Testis (tissue), 3 donors: ENCODE measurements around the gene FAM24A. TPM values are rescaled to one million over a fixed set of nuclear protein-coding genes. Genes with fewer than 3 reads are reported as not detected.

Experiments used
- DNase-seq: peaks from one replicate; pipeline ENCODE4 v3.0.0-alpha.2; 2019
- H3K27ac ChIP-seq, 2 donors: fragments of 200-600 bp; sonication (generic); one replicate each; pipeline ENCODE4 v1.5.1; 2019
- H3K27me3 ChIP-seq: fragments of 200-600 bp; sonication (generic); one replicate; pipeline ENCODE4 v1.5.1; 2019
- H3K36me3 ChIP-seq: fragments of 200-600 bp; sonication (generic); one replicate; pipeline ENCODE4 v1.5.1; 2017; ENCODE audit warnings: low read depth; ENCODE audit errors: missing control alignments
- H3K4me1 ChIP-seq: fragments of 200-600 bp; sonication (generic); one replicate; pipeline ENCODE4 v1.5.1; 2019
- H3K4me3 ChIP-seq, 2 donors: fragments of 200-600 bp; sonication (generic); one replicate each; pipeline ENCODE4 v1.5.1; 2017 to 2019
- H3K9me3 ChIP-seq: fragments of 200-600 bp; sonication (generic); one replicate; pipeline ENCODE4 v1.5.1; 2017
- CTCF ChIP-seq, 3 experiments: fragments of 450-650 bp in 2 of 3; fragments of 200-600 bp in 1 of 3; sonication (generic) in 1 of 3; IDR thresholded peaks; one replicate each; pipeline ENCODE4 v1.5.1; 2016 to 2019; ENCODE audit warnings: antibody characterized with exemption in 3 of 3, mild to moderate bottlenecking in 2 of 3, moderate library complexity in 1 of 3
- POLR2A ChIP-seq: fragments of 450-650 bp; IDR thresholded peaks from one replicate; pipeline ENCODE4 v1.6.1; 2017; ENCODE audit warnings: antibody characterized with exemption, mild to moderate bottlenecking, moderate library complexity
- WGBS, 2 donors: methylation state at CpG; one replicate each; pipeline ENCODE4 v1.1.5; 2018; 5-methylcytosine and 5-hydroxymethylcytosine counted together
- intact Hi-C: fragments of 100-400 bp; cut with DNase I; formaldehyde crosslinking; loops from one replicate; pipeline ENCODE4 v1.15.1; 2023; ENCODE audit warnings: low total_unique reads
- polyA plus RNA-seq: library from polyadenylated mRNA; stranded (reverse); fragments of 350-450 nt; fragmentation: Illumina TruSeq; extraction: RNeasy Lipid Tissue Mini Kit (QIAGEN cat#74804); gene quantifications from one replicate; pipeline ENCODE4 v1.2.3, GENCODE V29; 2014; ENCODE audit warnings: low read depth, low replicate concordance; ENCODE audit not compliant: insufficient read depth
- total RNA-seq, 2 donors: library from RNA; depleted of rRNA; stranded (reverse); fragments of >200 nt; gene quantifications; one replicate each; pipeline ENCODE4 v1.2.3, GENCODE V29; 2016

Gene FAM24A
- total and polyA plus RNA-seq, 3 donors from 2014 or later: 6.1 to 27.2 (median 7.6) TPM

DNA sequence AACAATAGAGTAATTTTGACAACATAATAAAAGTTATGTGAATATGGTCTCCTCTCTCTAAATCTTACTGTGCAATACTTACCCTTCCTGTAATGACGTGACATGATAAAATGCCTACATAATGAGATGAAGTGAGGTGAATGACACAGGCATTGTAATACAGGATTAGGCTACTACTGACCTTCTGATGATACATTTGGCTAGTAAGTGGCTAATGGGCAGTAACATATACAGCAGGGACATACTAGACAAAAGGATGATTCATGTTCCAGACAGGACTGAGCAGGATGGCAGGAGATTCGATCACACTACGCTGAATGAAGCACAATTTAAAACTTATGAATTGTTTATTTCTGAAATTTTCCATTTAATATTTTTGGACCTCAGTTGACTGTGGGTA, 38.9 kb downstream of the FAM24A start:
- WGBS, 2 donors: 96 to 97% methylated on average over 3 of the region's 3 CpGs
- intact Hi-C loops: no loop called here
- no peak overlapping the region for H3K27ac ChIP-seq
- TF ChIP-seq CTCF (IDR thresholded peaks at IDR 0.05) (no peak), POLR2A (no peak)
- no peaks in the 10 kb centered on the region for H3K36me3 ChIP-seq
- no peaks in the 10 kb centered on the region for H3K27me3 ChIP-seq
- H3K9me3 ChIP-seq: no peaks in the 10 kb centered on the region
- no peak overlapping the region for H3K4me3 ChIP-seq
- DNase-seq: no peak
- peaks cover 1% of the 10 kb centered on the region for H3K4me1 ChIP-seq

DNA sequence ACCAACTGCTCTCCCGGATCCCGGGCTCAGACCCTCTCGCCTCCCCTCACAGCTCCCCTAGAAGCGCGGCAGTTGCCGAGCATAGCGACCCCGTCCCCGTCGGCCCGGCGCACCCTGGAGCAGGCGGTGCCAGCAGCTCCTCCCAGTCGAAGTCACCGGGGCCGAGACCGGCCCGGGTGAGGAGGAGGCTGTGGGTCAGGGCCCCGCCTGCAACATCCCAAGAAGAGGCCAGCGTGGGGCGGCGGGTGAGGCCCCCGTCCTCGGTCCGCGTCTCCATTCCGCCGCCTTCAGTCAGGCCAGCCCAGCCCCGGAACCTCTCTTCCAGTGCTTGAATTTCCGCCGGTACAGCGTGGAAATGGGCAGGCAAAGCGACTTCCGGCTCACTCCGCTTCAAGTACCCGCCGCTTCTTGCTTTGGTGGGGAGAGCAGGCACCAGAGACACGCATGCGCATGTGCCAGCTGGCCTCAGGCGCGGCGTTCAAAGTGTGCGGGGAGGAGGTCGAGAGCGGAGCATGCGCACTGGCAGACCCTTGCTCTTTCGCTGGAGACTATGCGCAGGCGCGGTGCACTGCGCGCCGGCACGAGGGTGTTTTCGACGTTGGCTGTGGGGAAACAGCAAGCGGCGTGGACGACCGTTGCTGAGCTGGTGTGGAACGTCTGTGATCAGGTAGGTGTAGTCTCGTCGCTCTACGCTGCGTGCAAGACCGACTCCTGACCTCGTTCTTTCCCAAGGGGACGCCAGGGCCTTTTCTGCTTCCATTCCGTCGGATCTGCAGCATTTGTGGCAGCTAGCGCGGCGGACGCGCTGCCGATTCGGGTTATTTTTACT, 43.7 kb downstream of the FAM24A start, which contains the start of gene C10orf88:
Gene C10orf88, minus strand, starts transcription at position 326 of the 829 bp plus-strand sequence. Its CDS starts 49 bp downstream, at position 277.
- H3K4me1 ChIP-seq: peaks cover 4% of the 10 kb centered on the region
- peak; percentile 98 for DNase-seq
- no peaks in the 10 kb centered on the region for H3K9me3 ChIP-seq
- 5% methylated on average over 44 to 67 of the region's 77 CpGs for WGBS, 2 donors
- intact Hi-C loops: no loop called here
- peak in 1 of 3 experiments; percentile 7 for TF ChIP-seq CTCF (IDR thresholded peaks at IDR 0.05)
- TF ChIP-seq POLR2A: no peak
- H3K36me3 ChIP-seq: no peaks in the 10 kb centered on the region
- H3K27ac ChIP-seq: peak within 1 kb of the TSS; percentile 65 to 76
- H3K4me3 ChIP-seq: peak within 1 kb of the TSS; percentile 82 to 91
- H3K27me3 ChIP-seq: no peaks in the 10 kb centered on the region

GRCh38 chr10:122954731-122955050, 44.3 kb downstream of the FAM24A start:
- Histone ChIP-seq H3K36me3 (no peaks in the 10 kb centered on the region), H3K4me1 (peaks cover 4% of the 10 kb centered on the region), H3K4me3 (peak overlapping the region; percentile 82 to 91), H3K27me3 (no peaks in the 10 kb centered on the region), H3K27ac (no peak overlapping the region), H3K9me3 (no peaks in the 10 kb centered on the region)
- 51 to 66% methylated on average over 12 to 13 of the region's 13 CpGs for WGBS, 2 donors
- TF ChIP-seq CTCF (IDR thresholded peaks at IDR 0.05): no peak
- TF ChIP-seq POLR2A: no peak
- intact Hi-C loops: no loop called here
- no peak for DNase-seq

GRCh38 chr10:122955892-122956291, 45.5 kb downstream of the FAM24A start:
- no peak overlapping the region for H3K27ac ChIP-seq
- no peaks in the 10 kb centered on the region for H3K9me3 ChIP-seq
- DNase-seq: no peak
- H3K4me1 ChIP-seq: peaks cover 4% of the 10 kb centered on the region
- intact Hi-C loops: no loop called here
- TF ChIP-seq POLR2A (no peak), CTCF (IDR thresholded peaks at IDR 0.05) (no peak)
- H3K36me3 ChIP-seq: no peaks in the 10 kb centered on the region
- H3K4me3 ChIP-seq: no peak overlapping the region
- H3K27me3 ChIP-seq: no peaks in the 10 kb centered on the region
- 92 to 95% methylated on average over 1 of the region's 1 CpG for WGBS, 2 donors

DNA sequence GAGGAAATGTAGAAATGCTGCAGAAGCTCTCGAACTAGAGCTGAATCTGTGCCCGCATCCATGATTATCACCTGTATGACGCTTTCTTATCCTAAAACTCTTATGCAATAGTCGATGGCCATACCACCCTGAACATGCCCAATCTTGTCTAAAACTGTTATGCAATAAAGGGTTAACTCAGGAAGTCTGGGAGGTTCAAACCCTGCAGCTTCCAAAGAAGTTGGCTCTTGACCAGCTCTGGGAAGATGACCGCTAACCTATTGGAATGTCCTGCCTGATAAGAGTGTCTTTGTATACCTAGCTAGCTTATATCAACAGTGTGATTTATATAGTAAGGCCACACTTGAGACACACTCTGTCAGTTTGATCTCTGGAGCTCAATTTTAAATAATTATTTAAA, 47.1 kb downstream of the FAM24A start:
- no peak for DNase-seq
- H3K36me3 ChIP-seq: no peaks in the 10 kb centered on the region
- no peak overlapping the region for H3K27ac ChIP-seq
- peaks cover 4% of the 10 kb centered on the region for H3K4me1 ChIP-seq
- H3K4me3 ChIP-seq: no peak overlapping the region
- TF ChIP-seq POLR2A: no peak
- no peak for TF ChIP-seq CTCF (IDR thresholded peaks at IDR 0.05)
- H3K9me3 ChIP-seq: no peaks in the 10 kb centered on the region
- intact Hi-C loops: no loop called here
- no peaks in the 10 kb centered on the region for H3K27me3 ChIP-seq
- WGBS, 2 donors: 76 to 84% methylated on average over 5 of the region's 5 CpGs
